ENCODE data around the gene BMF.

GRCh38 chr15:40084650-40085049, 24.0 kb downstream of the BMF start:
- TF ChIP-seq POLR2A (IDR thresholded peaks at IDR 0.05) (no peak), CTCF (IDR thresholded peaks at IDR 0.05) (no peak)

Measured in testis (tissue), 2 donors.